Stimulated activated CD4-positive, alpha-beta T cell treated with anti-CD3 and anti-CD28 coated beads, TNF-alpha, amount 100 ng/mL, for 48 hours (primary cell): Measurements from ENCODE around the gene CLIP4.

ENCODE experiments used
- DNase-seq, 3 donors: peaks; one replicate each; pipeline ENCODE4 v3.0.0-alpha.2; 2020; ENCODE audit warnings: low read depth in 3 of 3

CLIP4 gene

GRCh38 chr2:29187926-29188325 is 72.7 kb downstream of the CLIP4 start:
- DNase-seq, result no peak

- no peak for DNase-seq
Observed at GRCh38 chr2:29189052-29189451, 73.8 kb downstream of the CLIP4 start.

DNA sequence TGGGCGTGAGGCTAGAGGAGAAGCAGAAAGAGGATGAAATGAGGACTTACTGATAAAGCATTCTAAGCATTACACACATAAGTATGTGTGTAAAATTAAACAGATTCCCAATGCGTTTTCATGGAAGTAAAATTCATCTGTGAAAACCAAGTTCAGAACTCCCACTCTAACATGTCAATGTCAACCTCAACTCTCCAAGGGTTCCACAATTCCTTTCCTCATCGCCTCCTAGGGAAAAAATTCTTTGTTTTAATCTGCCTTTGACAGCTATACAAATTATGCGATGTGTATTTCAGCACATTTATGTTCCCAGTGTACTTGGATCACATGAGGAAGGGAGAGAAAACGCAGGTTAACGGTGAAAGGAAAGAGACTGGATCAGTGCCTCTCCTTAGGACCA is 76.6 kb downstream of the CLIP4 start:
- DNase-seq, result no peak

DNA sequence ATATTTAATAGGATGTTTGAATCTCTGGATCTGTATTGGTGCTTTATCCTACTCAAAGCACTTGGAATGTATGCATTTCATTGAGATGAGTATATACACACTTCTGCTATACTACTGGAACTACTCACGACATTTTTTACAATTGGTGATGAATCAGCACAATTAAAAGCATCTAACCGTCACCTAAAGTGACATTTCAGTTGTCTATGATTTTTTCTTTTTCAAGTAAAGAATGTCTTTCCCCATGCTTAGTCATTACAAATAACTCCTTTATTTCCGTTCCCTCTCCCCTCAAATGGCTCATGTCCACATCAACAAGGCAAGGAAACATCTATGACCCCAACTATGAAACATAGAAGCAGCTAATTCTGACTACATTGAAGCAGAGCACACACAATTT is 77.3 kb downstream of the CLIP4 start:
- DNase-seq, result no peak

DNA sequence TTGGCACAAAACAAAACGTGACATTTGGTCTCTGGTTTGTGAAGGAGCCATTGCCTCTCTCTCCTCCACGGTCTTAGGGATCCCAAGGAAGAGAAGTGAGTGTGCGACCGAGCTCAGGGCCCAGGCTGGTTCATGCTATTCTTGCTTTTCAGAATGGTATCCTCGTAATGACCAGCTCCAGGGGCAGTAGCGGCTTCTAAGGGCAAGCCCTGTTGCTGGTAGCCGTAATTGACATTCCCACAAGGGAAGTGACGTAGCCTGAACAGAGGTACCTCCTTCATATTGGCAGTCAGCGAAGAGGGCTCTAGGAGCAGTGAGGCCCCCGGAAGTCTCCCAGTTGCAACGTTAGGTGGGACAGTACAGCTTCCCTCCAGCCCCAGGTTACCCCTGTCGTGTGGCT is 77.9 kb downstream of the CLIP4 start:
- DNase-seq, result no peak

GRCh38 chr2:29193681-29194080 is 78.5 kb downstream of the CLIP4 start:
- DNase-seq, result no peak

GRCh38 chr2:29195796-29196195 is 80.6 kb downstream of the CLIP4 start:
- DNase-seq, result no peak

GRCh38 chr2:29196792-29197788 is 81.9 kb downstream of the CLIP4 start:
- peak; percentile 58 to 68 (median 67) for DNase-seq

DNA sequence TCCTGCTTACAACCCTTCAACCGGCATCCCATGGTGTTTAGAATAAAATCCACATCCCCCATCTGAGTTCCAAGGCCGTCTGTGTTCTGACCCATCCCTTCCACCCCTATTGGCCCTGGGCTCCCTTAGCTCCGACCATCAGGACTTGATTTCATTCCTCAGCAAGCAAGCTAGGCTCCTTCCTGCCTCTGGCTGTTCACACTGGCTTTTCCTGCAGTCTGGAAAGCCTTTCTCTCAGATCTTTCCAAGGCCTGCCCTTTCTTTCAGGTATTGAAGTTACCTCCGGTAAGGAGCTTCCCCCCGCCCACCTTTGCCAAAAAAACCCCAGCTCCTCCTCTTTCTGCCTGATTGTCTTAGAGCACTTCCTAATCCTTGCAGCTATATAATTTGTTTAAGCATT is 86.8 kb downstream of the CLIP4 start:
- DNase-seq, result no peak

- DNase-seq, result no peak
Observed at GRCh38 chr2:29202819-29203495, 87.7 kb downstream of the CLIP4 start.

GRCh38 chr2:29206941-29207340 is 91.7 kb downstream of the CLIP4 start:
- no peak for DNase-seq

DNA sequence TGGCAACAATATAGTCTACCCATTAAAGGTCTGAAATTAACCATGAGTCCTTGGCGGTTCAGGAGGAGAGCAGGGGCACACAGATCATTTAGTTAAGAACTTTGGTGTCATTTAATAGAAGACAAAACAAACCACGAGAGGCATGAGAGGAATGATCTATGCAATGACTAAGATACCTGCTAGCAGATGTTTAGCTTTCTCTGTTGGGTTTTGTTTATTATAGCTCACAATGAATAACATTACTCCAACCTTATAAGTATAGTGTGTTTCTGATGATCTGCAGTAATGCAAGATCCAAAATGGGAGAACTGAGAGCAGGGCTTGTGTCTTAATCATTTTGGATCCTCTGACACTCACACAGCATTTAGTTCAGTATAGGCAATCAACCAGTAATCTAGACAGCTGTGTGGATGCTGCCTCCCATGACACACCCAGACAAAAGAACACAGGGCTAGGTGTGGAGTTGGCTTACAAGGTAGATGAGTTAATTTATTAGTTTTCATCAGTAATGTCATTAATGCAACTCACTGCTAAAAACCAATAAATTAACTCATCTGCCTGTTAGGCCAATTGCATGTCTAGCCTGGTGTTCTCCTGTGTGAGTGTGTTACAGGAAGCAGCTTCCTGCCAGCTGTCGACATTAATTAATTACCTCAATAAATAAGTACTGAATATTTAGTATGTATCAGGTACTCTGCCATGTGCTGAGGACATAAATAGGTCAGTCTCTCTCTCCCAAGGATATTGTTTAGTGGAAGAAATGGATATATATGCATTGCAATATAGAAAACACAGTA is 92.3 kb downstream of the CLIP4 start:
- DNase-seq, result no peak

DNA sequence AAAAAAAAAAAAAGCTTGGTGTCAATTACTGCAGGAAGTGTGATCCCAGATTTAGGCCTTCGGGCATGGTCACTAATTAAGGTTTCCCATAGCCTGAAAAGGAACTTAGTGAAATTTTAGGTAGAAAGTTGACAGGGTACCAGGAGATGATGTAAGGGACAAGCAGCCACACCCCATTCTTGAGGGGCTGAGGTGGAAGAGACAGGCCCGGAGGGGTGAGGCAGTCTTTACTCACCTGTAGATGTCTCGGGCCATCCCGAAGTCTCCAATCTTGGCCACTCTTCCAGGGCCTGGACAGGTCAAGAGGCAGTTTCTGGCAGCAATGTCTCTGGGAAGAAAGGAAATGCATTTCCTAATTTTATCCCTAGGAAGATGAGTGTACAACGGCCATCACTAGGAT is 94.3 kb downstream of the CLIP4 start:
- no peak for DNase-seq

- no peak for DNase-seq
Observed at GRCh38 chr2:29212009-29212408, 96.8 kb downstream of the CLIP4 start.

DNA sequence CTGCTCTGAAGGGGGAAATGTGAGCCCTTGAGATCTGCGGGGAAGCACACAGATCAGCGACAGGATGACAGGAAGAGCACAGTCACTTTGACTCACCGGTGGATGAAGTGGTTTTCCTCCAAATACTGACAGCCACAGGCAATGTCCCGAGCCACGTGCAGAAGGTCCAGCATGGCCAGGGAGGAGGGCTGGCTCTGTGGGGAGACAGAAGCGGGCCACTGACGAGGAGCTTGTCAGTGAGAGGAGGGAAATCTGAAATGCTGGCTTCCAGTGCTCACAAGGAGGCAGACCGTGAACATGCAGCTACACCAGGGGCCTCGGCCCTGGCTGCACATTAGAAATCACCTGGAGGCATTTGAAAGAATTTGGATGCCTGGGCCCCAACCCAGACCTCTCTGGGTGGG is 98.7 kb downstream of the CLIP4 start:
- no peak for DNase-seq

DNA sequence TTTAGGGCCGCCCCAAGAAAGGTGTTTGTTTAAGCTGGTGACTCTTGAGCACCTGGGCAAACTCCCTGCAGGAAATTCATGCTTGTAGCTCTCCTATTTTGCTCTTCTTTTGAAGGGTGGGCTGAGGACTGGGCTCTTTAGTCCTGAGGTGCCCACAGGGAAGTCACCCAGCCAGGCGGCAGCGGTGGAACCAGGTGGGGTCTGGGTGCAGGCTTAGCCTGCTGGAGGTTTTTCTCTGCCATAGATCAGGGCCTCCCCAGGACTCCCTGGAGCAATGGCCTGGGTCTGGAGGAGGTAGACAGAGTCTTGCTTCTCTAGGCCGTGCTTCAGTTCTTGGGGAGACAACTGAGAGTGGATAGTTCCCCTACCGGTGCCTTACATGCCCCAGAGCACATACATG is 99.9 kb downstream of the CLIP4 start:
- no peak for DNase-seq

GRCh38 chr2:29215739-29216608 is 100.8 kb downstream of the CLIP4 start:
- DNase-seq, result no peak

DNA sequence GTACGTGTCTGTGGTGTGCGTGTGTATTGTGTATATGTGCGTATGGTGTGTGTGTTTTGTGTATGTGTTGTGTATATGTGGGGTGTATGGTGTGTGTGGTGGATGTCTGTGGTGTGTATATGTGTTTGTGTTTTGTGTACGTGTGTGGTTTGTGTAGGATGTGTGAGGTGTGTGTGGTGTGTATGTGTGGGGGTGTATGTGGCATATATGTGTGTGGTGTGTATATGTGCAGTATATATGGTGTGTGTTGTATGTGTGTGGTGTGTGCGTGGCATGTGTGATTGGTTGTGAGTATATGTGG is 101.3 kb downstream of the CLIP4 start:
- DNase-seq, result no peak

DNA sequence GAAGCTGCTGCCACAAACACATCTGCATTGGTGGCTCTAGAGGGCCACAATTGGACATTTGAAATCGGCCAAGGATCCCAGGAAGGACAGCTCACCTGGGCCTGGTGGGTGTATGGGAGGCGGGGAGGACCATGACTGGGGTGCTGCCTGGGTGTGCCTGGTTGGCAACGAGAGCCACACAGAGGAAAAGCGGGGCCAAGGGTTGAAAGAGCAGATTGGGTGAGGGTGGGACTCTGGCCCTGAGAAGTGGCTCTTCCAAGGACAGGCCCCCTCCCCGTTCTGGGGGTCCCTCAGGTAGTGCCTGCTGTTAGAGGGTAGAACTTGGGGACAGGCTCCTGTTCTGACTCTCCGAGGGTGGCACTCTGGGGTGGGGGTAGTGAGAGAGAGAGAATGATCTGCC is 102.9 kb downstream of the CLIP4 start:
- no peak for DNase-seq

DNA sequence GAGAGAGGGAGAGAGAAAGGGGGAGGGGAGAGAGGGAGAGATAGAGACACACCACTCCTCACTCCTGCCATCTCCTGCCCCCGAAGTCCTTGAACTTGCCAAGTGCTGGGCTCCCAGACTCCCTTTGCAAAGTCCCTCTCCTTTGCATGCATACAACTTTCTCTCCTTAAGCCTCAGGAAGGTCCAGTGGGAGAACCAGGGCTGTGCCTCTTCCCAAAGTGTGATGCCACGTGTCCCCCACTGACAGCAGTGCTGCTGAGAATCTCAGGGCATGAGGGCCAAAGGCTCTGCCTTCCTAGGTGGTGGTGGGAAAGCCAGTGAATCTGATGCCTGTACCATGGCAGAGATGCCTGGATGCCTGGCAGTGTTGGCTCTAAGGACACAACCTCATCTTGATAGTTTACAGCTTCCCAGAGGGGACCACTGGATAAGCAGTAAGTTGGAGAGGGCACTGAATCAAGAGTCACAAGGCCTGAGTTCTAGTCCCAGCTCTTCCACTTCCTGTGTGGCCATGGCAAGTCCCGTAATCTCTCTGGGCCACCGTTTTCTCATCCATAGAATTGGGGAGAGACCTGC is 103.4 kb downstream of the CLIP4 start:
- DNase-seq, result no peak

DNA sequence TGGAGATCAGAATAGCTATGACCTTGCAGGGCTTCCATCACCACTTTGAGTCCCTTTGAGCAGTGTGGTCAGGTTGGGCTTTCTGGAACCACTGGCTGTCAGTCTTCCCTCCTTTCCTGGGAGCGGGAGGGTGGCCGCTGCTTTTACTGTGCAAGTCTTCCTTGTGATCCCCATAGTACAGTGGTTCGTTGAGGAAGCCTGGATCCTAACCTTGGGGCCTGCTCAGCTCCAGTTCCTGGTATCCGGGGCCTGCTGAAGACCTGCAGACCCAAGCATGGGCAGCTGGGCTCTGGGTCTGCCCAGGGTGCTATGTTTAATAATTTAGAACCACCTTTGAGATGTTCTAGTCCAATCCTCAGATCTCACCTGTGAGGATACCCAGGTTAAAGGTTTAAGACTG is 104.2 kb downstream of the CLIP4 start:
- DNase-seq, result no peak
